Endothelial cell of umbilical vein (primary cell): Measurements from ENCODE around the gene GOLPH3L.

Experiments used
- CTCF ChIP-seq, 2 donors: IDR thresholded peaks; 1 replicate in 1 of 2; 2 replicates in 1 of 2; pipeline ENCODE4 v1.5.1; 2011; ENCODE audit warnings: low read length in 2 of 2, mild to moderate bottlenecking in 2 of 2, moderate library complexity in 2 of 2, control low read depth in 1 of 2, inconsistent platforms in 1 of 2, low read depth in 1 of 2; ENCODE audit not compliant: insufficient read depth in 1 of 2; ENCODE audit errors: extremely low read depth in 1 of 2
- EZH2 ChIP-seq: IDR thresholded peaks from 2 replicates; pipeline ENCODE4 v1.6.1; 2012; ENCODE audit warnings: borderline replicate concordance, low read depth, mild to moderate bottlenecking, moderate library complexity, low read length, inconsistent platforms; ENCODE audit not compliant: severe bottlenecking
- FOS ChIP-seq: IDR thresholded peaks from 2 replicates; pipeline ENCODE4 v1.6.1; 2011; ENCODE audit warnings: mild to moderate bottlenecking, low read length, moderate library complexity, borderline replicate concordance; ENCODE audit not compliant: insufficient read depth
- MAX ChIP-seq: IDR thresholded peaks from 2 replicates; pipeline ENCODE4 v1.6.1; 2011; ENCODE audit not compliant: insufficient read depth, insufficient read length
- POLR2A ChIP-seq: IDR thresholded peaks from 2 replicates; pipeline ENCODE4 v1.6.1; 2012; ENCODE audit warnings: low read depth, mild to moderate bottlenecking, control low read depth, low read length
- POLR2AphosphoS5 ChIP-seq: IDR thresholded peaks from 2 replicates; pipeline ENCODE4 v1.6.1; 2012; ENCODE audit warnings: low read depth, mild to moderate bottlenecking, control low read depth, low read length, moderate library complexity; ENCODE audit not compliant: insufficient read depth

- no peak for TF ChIP-seq CTCF (IDR thresholded peaks at IDR 0.05; ENCODE audit: extremely low read depth in 1 of 2, insufficient read depth in 1 of 2, low read depth in 1 of 2, low read length in 2 of 2)
- no peak for TF ChIP-seq FOS
- no peak for TF ChIP-seq POLR2AphosphoS5
- TF ChIP-seq POLR2A: no peak
- no peak for TF ChIP-seq EZH2
- no peak for TF ChIP-seq MAX
Observed at GRCh38 chr1:150696162-150696561, 792 bp downstream of the GOLPH3L start.
